A549 (cell line): Measurements from ENCODE around the gene CR1L. TPM values are rescaled to one million over a fixed set of nuclear protein-coding genes. Genes with fewer than 3 reads are reported as not detected.

ENCODE experiments used
- ATAC-seq, 2 experiments: fragments of 200-7000 bp in 1 of 2; fragments of >200 bp in 1 of 2; cut with Nextera tagmentation in 1 of 2; cut with Tn5 transposase in 1 of 2; 3 replicates each; pipeline versions ENCODE4 v1.8.0 to v1.9.1; 2018 to 2020; ENCODE audit warnings: mild to moderate bottlenecking in 1 of 2, moderate library complexity in 1 of 2
- CTCF ChIA-PET: fragments of 300-600 bp; sonication (Branson Sonifier 250); formaldehyde crosslinking; extraction: SDS; loops from one replicate; lab custom pipeline; 2021; ENCODE audit warnings: antibody characterized with exemption, inconsistent platforms; lab: Yijun Ruan, JAX
- POLR2A ChIA-PET: fragments of 350-600 bp; formaldehyde crosslinking; extraction: SDS; loops from one replicate; lab custom pipeline; 2021; ENCODE audit warnings: antibody characterized with exemption, inconsistent platforms; lab: Yijun Ruan, JAX
- DNase-seq, 2 experiments: peaks; one replicate each; pipeline versions ENCODE4 v3.0.0 to v3.0.0-alpha.2; 2011 to 2016; ENCODE audit warnings: low read depth in 1 of 2, low spot score in 1 of 2
- FAIRE-seq: peaks from 2 replicates; lab custom pipeline; 2011; peaks lifted over from hg19 to GRCh38; lab: Jason Lieb, UNC
- H3K27ac ChIP-seq, 2 experiments: fragments of >200 bp; sonication (Bioruptor Twin); formaldehyde crosslinking; 3 replicates each; pipeline ENCODE4 v1.5.1; 2016 to 2017
- H3K4me1 ChIP-seq: fragments of >200 bp; sonication (Bioruptor Twin); formaldehyde crosslinking; 3 replicates; pipeline ENCODE4 v1.6.1; 2016
- H3K4me2 ChIP-seq: fragments of >200 bp; sonication (Bioruptor Twin); formaldehyde crosslinking; 3 replicates; pipeline ENCODE4 v1.6.1; 2016
- H3K4me3 ChIP-seq: fragments of >200 bp; sonication (Bioruptor Twin); formaldehyde crosslinking; 3 replicates; pipeline ENCODE4 v1.5.1; 2016
- H3K9me3 ChIP-seq: fragments of >200 bp; sonication (Bioruptor Twin); formaldehyde crosslinking; 3 replicates; pipeline ENCODE4 v1.6.1; 2016
- BCL3 ChIP-seq: fragments of >200 bp; sonication (Bioruptor Twin); formaldehyde crosslinking; IDR thresholded peaks from 3 replicates; pipeline ENCODE4 v1.6.1; 2016
- BHLHE40 ChIP-seq: IDR thresholded peaks from 2 replicates; pipeline ENCODE4 v1.6.1; 2012; ENCODE audit warnings: low read depth, low read length, inconsistent platforms
- CBX8 ChIP-seq: fragments of 200-600 bp; sonication (generic); IDR thresholded peaks from 2 replicates; pipeline ENCODE4 v1.6.1; 2016
- CHD4 ChIP-seq: fragments of 200-600 bp; sonication (generic); IDR thresholded peaks from 2 replicates; pipeline ENCODE4 v1.6.1; 2016; ENCODE audit warnings: antibody characterized with exemption, mild to moderate bottlenecking, borderline replicate concordance
- CTCF ChIP-seq: fragments of >200 bp; sonication (Bioruptor Twin); formaldehyde crosslinking; IDR thresholded peaks from 3 replicates; pipeline ENCODE4 v1.5.1; 2016
- EHF ChIP-seq: fragments of 250-450 bp; sonication (Bioruptor Pico); IDR thresholded peaks from 2 replicates; pipeline ENCODE4 v1.5.0; 2020; ENCODE audit warnings: mild to moderate bottlenecking
- ESRRA ChIP-seq: fragments of 150-350 bp; IDR thresholded peaks from 2 replicates; pipeline ENCODE4 v1.6.1; 2014; ENCODE audit warnings: mild to moderate bottlenecking, low read length, borderline replicate concordance
- FOSB ChIP-seq: fragments of 250-450 bp; sonication (Bioruptor Pico); IDR thresholded peaks from 2 replicates; pipeline ENCODE4 v1.5.0; 2020; ENCODE audit warnings: mild to moderate bottlenecking, moderate library complexity
- FOSL2 ChIP-seq, 2 experiments: fragments of 450-650 bp in 1 of 2; fragments of >200 bp in 1 of 2; sonication (Bioruptor Twin) in 1 of 2; formaldehyde crosslinking; IDR thresholded peaks; 2 replicates each; pipeline versions ENCODE4 v1.5.0 to v1.6.1; 2016 to 2020; ENCODE audit warnings: mild to moderate bottlenecking in 1 of 2, moderate library complexity in 1 of 2
- HDAC2 ChIP-seq: fragments of 200-600 bp; sonication (generic); IDR thresholded peaks from 2 replicates; pipeline ENCODE4 v1.6.1; 2016
- HES2 ChIP-seq: fragments of >200 bp; sonication (Bioruptor Twin); formaldehyde crosslinking; IDR thresholded peaks from 2 replicates; pipeline ENCODE4 v1.6.1; 2016
- HEYL ChIP-seq: fragments of 250-450 bp; sonication (Bioruptor Pico); IDR thresholded peaks from 2 replicates; pipeline ENCODE4 v1.8.0; 2021; ENCODE audit warnings: mild to moderate bottlenecking, moderate library complexity
- HOXB5 ChIP-seq: fragments of 250-450 bp; sonication (Bioruptor Pico); IDR thresholded peaks from 2 replicates; pipeline ENCODE4 v1.5.0; 2020; ENCODE audit warnings: mild to moderate bottlenecking, moderate library complexity
- KDM1A ChIP-seq: fragments of 200-600 bp; sonication (generic); IDR thresholded peaks from 2 replicates; pipeline ENCODE4 v1.6.1; 2016; ENCODE audit warnings: low read depth, mild to moderate bottlenecking
- MAFK ChIP-seq: fragments of 450-650 bp; IDR thresholded peaks from 2 replicates; pipeline ENCODE4 v1.6.1; 2014; ENCODE audit not compliant: partially characterized antibody
- MAX ChIP-seq: IDR thresholded peaks from 2 replicates; pipeline ENCODE4 v1.6.1; 2012
- MAZ ChIP-seq: fragments of 150-350 bp; IDR thresholded peaks from 2 replicates; pipeline ENCODE4 v1.6.1; 2014; ENCODE audit warnings: antibody characterized with exemption, low read depth, low read length, borderline replicate concordance
- PHF8 ChIP-seq: fragments of 200-600 bp; sonication (generic); IDR thresholded peaks from 2 replicates; pipeline ENCODE4 v1.6.1; 2016; ENCODE audit warnings: low read depth, mild to moderate bottlenecking, antibody characterized with exemption, moderate library complexity, borderline replicate concordance
- POLR2A ChIP-seq: IDR thresholded peaks from 2 replicates; pipeline ENCODE4 v1.6.1; 2012; ENCODE audit warnings: mild to moderate bottlenecking, low read length
- POLR2AphosphoS2 ChIP-seq: conservative IDR thresholded peaks from 2 replicates; pipeline ENCODE4 v1.6.1; 2012; ENCODE audit warnings: low read length, improper control_type of control experiment, inconsistent platforms
- REST ChIP-seq: fragments of 200-600 bp; sonication (generic); IDR thresholded peaks from 2 replicates; pipeline ENCODE4 v1.6.1; 2016; ENCODE audit warnings: antibody characterized with exemption, mild to moderate bottlenecking, moderate library complexity
- SREBF2 ChIP-seq: fragments of 450-650 bp; IDR thresholded peaks from 2 replicates; pipeline ENCODE4 v1.6.1; 2014; ENCODE audit warnings: mild to moderate bottlenecking, moderate library complexity
- TFCP2L1 ChIP-seq: fragments of 250-450 bp; sonication (Bioruptor Pico); IDR thresholded peaks from 2 replicates; pipeline ENCODE4 v1.5.0; 2021; ENCODE audit warnings: mild to moderate bottlenecking
- TP53 ChIP-seq: fragments of 250-450 bp; sonication (Bioruptor Pico); IDR thresholded peaks from 2 replicates; pipeline ENCODE4 v1.5.0; 2021; ENCODE audit warnings: mild to moderate bottlenecking, moderate library complexity
- USF2 ChIP-seq: fragments of 450-650 bp; IDR thresholded peaks from 2 replicates; pipeline ENCODE4 v1.6.1; 2014; ENCODE audit warnings: antibody characterized with exemption
- ZNF302 ChIP-seq: fragments of 250-450 bp; sonication (Bioruptor Pico); IDR thresholded peaks from 2 replicates; pipeline ENCODE4 v1.9.0; 2021; ENCODE audit warnings: inconsistent platforms, mild to moderate bottlenecking, moderate library complexity
- WGBS: methylation state at CpG from one replicate; pipeline ENCODE4 v1.1.6; 2017; ENCODE audit errors: missing lambda C conversion rate; 5-methylcytosine and 5-hydroxymethylcytosine counted together
- polyA plus RNA-seq, 4 experiments: library from polyadenylated mRNA; depleted of rRNA in 3 of 4; stranded (reverse); fragments of >200 nt; fragmentation: RNase III in 1 of 4; extraction: RNeasy Plus Mini Kit Qiagen cat#74134 plus additional on column Dnase treatment in 1 of 4; gene quantifications; 2 replicates in 3 of 4; 3 replicates in 1 of 4; pipeline ENCODE4 v1.2.3, GENCODE V29; 2011 to 2017

The CR1L gene
- polyA plus RNA-seq, 2 of the 4 experiments (the other 2 are of a cell fraction): not detected

GRCh38 chr1:207649210-207649753 is 4.3 kb downstream of the CR1L start:
- ChIA-PET POLR2A (interaction anchor here (0.7 kb wide), 1 partner anchor 709 kb away, joined by 3 read pairs; no protein-coding TSS in a partner anchor), CTCF (interaction anchor here (0.8 to 1.4 kb wide), 3 partner anchors 9 to 44 kb away, joined by 3 to 4 read pairs (median 3); no protein-coding TSS in a partner anchor)
- Histone ChIP-seq H3K9me3 (no peaks in the 10 kb centered on the region), H3K4me1 (peaks cover 3% of the 10 kb centered on the region; the same call in 1 of the 3 replicates), H3K27ac (no peak overlapping the region), H3K4me2 (no peak overlapping the region), H3K4me3 (no peak overlapping the region)
- FAIRE-seq (no peak), DNase-seq (no peak), ATAC-seq (no peak)
- no peak for TF ChIP-seq CHD4
- TF ChIP-seq BHLHE40: no peak
- no peak for TF ChIP-seq HEYL (CRISPR knock-in tag)
- TF ChIP-seq TFCP2L1 (CRISPR knock-in tag): no peak
- TF ChIP-seq CBX8: no peak
- TF ChIP-seq BCL3: no peak
- no peak for TF ChIP-seq POLR2A
- no peak for TF ChIP-seq CTCF
- TF ChIP-seq MAZ: no peak
- no peak for TF ChIP-seq SREBF2
- no peak for TF ChIP-seq KDM1A
- TF ChIP-seq REST: no peak
- TF ChIP-seq EHF (CRISPR knock-in tag): no peak
- no peak for TF ChIP-seq HOXB5 (CRISPR knock-in tag)
- TF ChIP-seq ESRRA: no peak
- TF ChIP-seq PHF8: no peak
- no peak for TF ChIP-seq FOSB (CRISPR knock-in tag)
- no peak for TF ChIP-seq HDAC2
- 47% methylated on average over 5 of the region's 5 CpGs for WGBS

GRCh38 chr1:207649865-207650580 is 5.1 kb downstream of the CR1L start:
- POLR2A ChIA-PET: no interaction called here
- FAIRE-seq: no peak

More at GRCh38 chr1:207649865-207650580, 5.1 kb downstream of the CR1L start:
- Histone ChIP-seq H3K4me1 (no peaks in the 10 kb centered on the region), H3K4me2 (no peak overlapping the region), H3K27ac (no peak overlapping the region), H3K4me3 (no peak overlapping the region), H3K9me3 (no peaks in the 10 kb centered on the region)
- ATAC-seq (no peak), DNase-seq (no peak)
- TF ChIP-seq HES2 (no peak), FOSL2 (IDR thresholded peaks at IDR 0.05) (no peak), FOSL2 (CRISPR knock-in tag; IDR thresholded peaks at IDR 0.05) (no peak), POLR2AphosphoS2 (no peak), USF2 (no peak), TP53 (CRISPR knock-in tag) (no peak), MAX (no peak), ZNF302 (no peak), MAFK (no peak)
- 45% methylated on average over 4 of the region's 4 CpGs for WGBS
- CTCF ChIA-PET: interaction anchor here (0.6 to 1.4 kb wide), 3 partner anchors 23 to 104 kb away, joined by 3 to 4 read pairs (median 3); no protein-coding TSS in a partner anchor
